T-helper 22 cell (primary cell): ENCODE measurements around the gene UBE3C.
"Not testable (repeated sequence)": the region's sequence is repeated elsewhere in the genome, so short reads cannot be mapped to it uniquely, and the experiment has no call there.

Source experiments
- DNase-seq: peaks from one replicate; pipeline ENCODE4 v3.0.0-alpha.2; 2020; ENCODE audit warnings: low read depth

Gene UBE3C

DNA sequence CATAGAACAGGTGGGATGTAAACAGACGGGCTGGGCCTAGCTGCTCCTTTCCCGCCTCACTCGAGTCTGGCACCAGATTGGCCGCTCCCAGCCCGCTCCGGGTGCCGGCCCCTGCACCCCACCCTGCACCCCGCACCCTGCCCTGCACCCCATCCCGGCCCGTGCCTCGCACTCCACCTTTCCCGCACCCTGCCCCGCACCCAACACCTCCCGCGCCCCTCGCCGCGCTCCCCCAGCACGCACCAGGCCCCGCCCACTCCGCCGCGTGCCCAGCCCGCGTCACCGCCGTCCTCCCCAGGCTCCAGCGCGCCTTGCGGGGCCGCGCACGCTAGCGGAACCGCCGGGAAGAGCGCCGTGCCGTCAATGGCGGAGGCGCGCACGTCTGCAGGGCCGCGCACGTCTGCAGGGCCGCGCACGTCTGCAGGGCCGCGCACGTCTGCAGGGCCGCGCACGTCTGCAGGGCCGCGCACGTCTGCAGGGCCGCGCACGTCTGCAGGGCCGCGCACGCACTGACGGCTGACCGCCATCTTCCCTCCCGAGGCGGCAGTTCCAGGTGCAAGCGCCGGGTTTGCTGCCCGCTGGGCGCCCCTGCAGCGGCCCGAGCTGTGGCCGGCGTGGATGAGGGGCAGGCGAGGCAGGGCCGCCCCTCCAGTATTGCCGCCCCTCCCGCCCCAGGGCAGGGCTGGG lies at the start of gene UBE3C:
Gene UBE3C, plus strand, starts transcription at position 503 of the 687 bp plus-strand sequence. CDS start 347 bp downstream, outside the sequence.
- DNase-seq: peak; percentile 83

DNA sequence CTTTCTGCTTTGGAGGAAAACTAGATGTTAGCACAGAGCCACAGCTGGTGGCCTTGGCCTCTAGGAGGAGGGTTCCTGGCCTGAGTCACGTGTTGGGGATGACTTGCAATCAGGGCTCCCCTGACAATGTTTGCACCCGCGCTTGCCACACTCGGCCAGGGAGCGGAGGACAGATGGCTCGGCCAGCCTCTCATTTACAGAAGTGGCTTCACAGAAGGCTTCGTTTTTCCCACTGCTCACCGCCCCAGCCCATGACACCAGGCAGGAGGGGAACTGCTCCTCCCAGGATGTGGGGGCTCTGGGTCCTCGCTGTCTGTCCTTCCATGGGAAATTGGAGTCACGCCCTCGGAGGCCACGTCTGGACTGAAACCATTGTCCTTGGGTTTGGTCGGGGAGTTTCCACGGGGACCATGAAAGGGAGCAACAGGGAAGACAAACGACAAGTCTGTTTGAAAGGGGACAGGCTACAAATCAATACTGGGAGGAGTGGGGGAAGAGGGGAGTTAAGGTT lies 49.6 kb upstream of the UBE3C start:
- no peak for DNase-seq

DNA sequence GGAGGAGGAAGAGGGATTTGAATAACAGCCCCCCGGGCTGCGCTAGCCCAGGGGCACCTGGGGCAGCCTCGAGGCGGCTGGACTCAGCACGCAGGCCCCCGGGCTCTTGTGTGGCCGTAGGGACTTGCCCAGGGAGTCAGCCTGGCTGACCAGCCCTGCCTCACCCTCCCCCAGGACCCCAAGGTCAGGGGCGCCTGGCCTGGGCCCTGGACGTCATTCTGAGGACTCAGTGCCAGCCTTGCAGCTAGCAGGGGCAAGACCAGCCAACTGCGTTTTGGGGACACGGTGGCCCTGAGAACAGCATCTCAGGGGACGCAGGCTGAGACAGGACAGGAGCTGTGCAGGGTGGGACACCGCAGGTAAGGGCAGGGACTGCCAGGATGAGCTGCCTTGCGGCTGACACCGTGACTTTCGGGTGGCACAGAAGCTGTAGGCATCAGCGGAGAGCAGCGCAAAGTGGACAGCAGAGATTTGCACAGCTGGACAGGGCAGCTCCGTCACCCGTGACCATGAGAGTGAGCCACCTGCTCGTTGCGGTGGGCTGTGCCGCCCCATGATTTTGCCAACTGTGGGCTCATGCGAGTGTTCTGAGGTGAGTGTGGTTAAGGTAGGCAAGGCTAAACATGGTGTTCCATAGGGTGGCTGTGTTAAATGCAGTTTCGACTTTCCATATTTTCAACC lies 48.1 kb upstream of the UBE3C start:
- no peak for DNase-seq

DNA sequence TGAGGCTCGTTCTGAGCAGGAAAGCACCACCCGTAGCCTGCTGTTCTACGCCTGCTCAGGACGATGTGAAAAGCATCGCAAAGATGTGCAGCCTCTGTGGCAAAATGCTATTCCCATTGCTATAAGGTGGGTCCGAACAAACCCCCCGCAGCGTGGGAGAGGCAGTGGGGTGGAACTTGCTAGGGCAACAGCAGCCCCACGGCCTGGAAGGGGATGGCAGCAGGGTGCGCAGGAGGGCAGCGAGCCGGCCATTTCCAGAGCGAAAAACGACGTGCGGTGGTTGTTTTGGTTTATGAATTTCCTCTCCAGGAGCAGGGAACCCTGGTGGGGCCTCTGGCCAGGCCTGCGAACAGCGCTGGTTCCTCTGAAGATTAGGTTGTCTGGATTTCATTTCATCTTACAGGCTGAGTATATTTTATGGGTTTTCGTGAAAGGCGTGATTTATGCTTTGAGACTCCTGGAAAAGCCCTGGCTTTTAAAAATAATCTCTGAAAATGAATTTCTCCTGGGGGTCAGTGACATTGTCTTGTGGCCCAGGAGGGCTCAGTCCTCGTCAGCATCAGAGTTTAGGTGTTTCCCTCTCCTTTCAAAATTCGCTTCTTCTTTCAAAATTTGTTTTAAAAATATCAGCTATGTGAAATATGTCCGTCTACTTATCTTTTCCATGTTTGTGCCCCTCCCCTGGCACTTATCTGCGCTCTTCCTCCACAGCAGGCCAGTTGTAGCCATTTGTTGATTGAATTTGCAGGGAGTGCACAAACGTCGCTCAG lies 42.3 kb upstream of the UBE3C start:
- no peak for DNase-seq

DNA sequence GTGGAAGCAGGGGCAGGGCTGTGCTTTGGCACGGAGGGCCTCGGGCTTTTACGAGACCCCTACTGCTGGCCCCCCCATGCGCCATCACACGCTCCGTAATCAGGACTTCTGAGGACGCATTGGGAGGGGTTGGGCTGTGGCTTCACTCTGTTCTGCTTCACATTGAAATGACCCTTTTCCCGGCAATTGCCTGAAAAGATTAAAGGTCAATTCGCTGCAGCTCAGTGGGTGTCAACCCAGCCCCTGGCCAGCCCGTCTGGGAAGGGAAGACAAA lies 41.7 kb upstream of the UBE3C start:
- DNase-seq: no peak

DNA sequence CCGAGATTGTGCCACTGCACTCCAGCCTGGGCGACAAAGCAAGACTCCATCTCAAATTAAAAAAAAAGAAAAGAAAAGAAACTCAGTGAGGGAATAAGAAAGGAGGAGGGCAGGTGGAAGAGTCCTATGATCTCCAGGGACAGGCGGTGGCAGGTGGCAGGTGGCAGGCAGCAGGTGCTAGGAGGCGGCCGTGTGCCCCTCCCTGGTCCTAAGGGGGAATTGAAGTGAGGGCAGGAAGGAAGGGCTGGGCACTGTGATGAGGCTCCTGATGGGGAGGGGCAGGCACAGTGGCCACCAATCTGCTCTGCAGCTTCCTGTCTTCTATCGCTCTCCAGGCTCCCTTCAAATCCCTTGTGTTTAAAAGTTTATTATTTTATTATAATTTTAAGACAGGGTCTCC lies 41.2 kb upstream of the UBE3C start:
- DNase-seq: no peak

DNA sequence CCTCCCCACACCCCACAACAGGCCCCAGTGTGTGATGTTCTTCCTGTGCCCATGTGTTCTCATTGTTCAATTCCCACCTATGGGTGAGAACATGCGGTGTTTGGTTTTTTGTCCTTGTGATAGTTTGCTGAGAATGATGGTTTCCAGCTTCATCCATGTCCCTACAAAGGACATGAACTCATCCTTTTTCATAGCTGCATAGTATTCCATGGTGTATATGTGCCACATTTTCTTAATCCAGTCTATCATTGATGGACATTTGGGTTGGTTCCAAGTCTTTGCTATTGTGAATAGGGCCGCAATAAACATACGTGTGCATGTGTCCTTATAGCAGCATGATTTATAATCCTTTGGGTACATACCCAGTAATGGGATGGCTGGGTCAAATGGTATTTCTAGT lies 38.7 kb upstream of the UBE3C start:
- DNase-seq: not testable (repeated sequence)

DNA sequence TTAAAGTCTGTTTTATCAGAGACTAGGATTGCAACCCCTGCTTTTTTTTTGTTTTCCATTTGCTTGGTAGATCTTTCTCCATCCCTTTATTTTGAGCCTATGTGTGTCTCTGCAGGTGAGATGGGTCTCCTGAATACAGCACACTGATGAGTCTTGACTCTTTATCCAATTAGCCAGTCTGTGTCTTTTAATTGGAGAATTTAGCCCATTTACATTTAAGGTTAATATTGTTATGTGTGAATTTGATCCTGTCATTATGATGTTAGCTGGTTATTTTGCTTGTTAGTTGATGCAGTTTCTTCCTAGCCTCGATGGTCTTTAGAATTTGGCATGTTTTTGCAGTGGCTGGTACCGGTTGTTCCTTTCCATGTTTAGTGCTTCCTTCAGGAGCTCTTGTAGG lies 35.1 kb upstream of the UBE3C start:
- DNase-seq: not testable (repeated sequence)

DNA sequence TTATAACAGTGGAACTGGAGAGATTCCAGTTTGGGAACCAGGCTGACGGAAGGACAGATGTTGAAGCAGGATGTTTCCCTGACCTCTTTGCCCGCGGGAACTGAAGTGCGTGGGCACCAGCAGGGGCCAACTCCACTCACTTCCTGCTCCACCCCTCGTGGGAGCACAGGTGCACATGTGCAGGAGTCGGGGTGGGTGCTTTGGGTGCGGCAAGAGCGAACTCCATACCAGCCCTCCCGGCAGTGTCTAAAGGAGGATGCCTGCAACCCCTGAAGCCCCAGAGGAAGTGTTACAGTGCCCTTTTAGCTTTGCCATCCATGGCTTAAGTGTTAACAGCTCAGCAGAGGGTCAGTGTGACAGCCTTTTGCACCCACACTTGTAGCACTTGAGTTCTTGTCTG lies 27.4 kb upstream of the UBE3C start:
- DNase-seq: no peak

DNA sequence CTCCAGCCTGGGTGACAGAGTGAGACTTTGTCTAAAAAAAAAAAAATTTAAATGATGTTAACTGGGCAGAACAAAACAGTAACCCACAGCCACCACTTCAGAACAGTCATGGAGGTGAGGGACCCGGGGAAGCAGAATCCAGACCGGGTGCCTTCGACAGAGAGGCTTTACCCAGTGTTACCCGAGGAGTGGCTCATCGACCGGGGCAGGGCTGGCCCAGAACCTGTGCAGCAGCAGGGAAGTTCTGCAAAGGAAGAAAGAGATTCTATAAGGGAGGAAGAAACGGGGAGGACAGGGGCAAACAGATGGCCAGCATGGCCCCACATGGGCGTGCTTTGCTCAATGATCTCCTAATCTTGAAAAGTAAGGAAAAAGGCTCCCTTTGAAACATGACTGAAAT lies 26.0 kb upstream of the UBE3C start:
- no peak for DNase-seq

DNA sequence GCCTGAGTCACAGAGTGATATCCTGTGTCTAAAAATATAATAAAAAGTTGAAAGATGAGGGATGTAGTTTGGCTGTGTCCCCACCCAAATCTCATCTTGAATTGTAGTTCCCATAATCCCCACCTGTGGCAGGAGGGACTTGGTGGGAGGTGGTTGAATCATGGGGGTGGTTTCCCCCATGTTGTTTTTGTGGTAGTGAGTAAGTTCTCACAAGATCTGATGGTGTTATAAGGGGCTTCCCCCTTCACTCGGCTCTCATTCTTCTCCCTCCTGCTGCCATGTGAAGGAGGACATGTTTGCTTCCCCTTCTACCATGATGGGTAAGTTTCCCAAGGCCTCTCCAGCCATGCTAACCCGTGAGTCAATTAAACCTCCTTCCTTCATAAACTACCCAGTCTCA lies 25.1 kb upstream of the UBE3C start:
- DNase-seq: no peak

DNA sequence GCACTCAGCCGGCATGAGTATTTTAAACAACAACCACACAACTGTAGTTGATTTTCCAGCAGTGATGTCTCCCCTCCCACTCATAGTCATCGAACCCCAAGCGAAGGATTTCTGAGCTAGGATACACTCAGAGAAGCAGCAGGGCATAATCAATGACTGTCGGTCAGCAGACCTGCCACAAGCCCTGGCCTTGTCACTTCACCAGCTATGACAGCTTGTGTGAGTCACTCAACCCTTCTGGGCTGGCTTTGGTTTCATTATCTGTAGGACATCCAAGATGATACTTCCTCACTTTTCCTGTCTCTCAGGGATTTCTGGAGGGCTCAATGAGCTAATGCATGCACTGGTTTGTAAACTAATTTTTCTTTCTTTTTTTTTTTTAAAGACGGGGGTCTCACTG lies 22.0 kb upstream of the UBE3C start:
- DNase-seq: no peak

DNA sequence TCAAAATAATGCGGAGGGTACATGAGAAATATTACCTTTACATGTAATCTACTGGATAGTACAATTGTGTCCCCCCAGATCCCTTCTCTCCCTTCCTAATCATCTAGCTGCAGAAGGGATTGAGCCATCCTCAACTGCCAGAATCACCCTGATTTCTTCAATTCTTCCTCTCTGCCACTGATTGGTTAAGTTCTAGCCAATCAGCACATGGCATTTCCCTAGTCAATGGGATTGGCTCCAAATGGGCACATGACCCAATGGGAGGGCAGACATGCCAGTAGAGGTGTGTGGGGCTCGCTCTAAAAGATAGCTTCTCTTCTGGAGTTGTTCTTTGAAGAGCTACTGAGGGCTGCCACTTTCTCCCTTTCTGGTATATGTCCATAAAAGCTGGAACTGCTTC lies 20.9 kb upstream of the UBE3C start:
- DNase-seq: no peak

DNA sequence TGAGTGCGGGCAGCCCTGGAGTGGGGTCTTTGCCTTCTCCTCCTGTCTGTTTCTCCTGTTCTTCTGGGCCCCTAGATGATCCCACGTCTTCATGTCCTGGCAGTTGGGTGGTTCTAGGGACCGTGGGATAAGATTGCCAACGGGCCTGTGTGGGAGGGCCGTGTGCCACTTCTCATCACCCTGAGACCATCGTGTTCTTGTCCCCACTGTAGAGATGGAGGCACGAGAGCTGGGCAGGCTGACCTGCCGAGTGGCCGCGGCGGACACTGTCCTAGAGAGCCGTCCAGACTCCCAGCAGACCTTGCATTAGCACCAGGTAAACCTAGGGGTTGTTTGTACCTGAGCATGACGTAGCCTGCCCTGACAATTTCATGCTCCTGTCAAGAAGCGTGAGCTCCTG lies 18.5 kb upstream of the UBE3C start:
- DNase-seq: no peak

DNA sequence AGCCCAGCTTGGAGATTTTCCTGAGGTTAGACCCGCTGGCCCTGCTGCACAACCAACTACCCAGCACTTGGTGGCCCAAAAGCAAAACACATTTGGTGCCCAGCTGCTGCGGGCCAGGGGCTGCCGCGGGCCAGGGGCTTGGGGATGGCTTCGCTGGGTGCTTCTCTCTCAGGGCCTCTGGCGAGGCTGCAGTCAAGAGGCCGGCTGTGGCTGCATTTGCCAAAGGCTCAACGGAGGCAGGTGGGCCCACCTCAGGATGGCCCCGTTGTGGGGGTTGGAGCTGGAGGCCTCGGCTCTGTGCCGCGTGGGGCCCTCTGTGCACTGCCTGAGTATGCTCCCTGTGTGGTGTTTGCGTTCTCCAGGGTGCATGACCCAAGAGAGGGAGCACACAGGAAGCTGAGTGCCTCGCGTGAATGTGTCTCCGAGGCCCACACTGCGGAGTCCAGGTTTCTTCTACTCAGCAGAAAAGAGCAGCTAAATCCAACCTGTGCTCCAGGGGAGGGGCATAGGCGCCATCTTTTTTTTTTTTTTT lies 17.5 kb upstream of the UBE3C start:
- DNase-seq: no peak

DNA sequence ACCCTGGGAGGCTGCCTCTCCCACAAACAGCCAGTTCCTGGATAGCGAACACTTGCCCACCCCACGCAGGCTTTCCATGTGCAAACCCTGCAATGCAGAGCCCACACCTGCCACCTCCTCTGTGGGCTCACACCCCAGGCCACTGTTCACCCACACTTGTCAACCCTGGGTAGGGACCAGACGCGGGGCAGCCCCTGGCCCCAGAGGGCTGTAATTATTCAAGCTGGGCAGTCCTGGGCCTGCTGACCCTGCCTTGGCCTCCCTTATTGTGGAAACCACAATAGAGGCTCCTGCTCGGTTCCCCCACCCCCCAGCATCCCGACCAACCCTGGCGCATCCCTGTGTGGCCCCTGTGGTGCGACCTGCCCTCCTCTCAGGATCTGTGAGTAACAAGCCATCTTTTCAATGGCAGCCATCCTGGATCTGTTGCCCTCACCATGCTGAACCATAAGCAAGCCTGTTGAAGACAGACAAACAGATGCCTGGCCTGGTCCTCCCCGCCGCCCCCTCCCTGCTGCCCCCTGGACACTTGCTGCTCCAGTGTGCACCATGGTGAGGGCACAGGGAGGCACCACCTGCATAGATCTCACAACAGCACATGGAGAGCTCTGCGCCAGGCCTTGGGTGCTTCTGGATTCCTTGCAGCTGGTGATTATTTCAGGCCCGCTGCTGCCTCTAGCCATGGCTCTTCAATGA lies 15.8 kb upstream of the UBE3C start:
- no peak for DNase-seq

DNA sequence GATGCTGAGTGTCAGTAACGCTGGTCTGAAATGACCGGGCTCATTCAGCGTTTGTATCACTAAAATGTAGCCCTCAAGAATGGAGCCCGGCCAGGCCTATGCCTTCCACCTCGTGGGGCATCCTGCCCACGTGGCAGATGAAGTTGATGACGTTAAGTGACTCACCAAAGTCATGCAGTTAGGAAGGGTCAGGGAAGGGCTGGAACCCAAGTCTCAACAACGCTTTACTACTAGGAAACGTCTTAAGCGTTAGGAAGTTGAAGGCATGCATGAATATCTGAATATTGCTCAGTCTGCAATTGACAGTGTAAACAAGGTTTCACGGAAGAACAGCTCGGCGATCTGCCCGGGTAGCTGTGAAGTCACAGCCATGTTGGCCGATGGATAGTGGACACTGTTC lies 14.0 kb upstream of the UBE3C start:
- DNase-seq: no peak

DNA sequence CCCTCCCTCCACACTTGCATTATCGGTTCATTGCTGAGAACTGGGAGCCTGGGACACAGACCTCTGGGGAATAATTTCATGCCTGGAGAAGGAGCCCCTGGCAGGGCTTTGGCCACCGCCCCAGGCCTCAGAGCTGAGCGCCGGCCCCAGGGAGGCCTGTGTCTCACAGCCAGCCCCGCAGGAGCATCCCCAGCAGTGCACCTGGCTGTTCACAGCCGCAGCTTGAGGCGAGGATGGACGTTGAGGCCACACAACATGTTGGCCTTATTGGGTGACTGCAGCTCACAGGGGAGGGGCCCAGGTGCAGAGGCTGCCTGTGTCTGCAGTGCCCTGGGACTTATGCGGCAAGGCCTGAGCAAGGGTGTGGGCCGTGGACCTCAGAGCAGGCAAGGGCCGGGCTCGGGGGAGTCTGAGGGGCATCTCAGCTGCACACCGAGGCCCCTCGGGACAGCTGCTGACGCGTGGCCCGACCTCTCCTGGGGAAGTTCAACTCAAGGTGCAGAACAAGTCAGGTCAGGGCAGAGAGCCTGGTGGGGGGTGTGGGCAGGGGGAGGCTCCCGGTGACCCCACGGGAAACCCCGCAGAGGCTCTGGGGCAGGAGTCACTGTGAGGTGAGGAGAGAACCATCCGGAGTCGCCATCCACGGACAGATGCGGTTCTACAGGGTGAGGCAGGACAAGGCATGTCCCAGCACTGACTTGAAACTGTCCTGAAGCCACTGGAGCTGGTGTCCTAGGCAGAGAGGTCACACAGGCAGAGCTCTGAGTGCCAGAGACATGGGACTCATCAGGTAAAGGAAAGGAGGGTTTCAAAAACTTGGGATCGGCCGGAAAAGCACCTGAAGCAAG lies 13.1 kb upstream of the UBE3C start:
- no peak for DNase-seq

DNA sequence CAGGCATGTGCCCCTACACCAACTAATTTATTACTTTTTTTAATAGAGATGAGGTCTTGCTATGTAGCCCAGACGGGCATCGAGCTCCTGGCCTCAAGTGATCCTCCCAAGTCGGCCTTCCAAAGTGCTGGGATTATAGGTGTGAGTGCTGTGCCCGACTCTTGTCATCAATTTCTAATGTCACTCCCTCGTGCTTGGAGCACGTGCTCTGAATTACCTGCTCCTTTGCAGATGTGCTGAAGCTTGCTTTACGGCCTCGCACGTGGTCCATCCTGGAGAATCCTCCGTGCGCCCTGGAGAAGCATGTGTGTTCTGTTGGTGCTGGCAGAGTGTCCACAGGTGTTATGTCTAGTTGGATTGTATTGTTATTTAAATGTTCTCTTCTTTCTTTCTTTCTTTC lies 11.8 kb upstream of the UBE3C start:
- no peak for DNase-seq

DNA sequence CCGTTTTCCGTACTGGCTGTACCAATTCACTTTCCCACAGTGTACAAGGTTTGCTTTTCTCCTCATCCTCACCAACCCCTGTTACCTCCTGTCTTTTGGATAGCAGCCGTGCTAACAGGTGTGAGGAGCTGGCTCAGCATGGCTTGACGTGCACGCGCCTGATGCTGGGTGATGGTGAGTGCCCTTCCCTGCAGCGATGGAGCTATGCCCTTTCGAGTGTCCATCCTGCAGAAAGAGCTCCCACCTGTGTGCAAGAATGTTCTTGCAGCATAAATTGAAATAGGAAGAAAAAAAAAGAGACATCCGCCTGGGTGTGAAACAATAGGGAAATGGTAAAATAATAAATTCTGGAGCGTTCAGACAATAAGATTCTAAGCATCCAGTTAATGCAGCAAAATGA lies 9.5 kb upstream of the UBE3C start:
- DNase-seq: no peak

DNA sequence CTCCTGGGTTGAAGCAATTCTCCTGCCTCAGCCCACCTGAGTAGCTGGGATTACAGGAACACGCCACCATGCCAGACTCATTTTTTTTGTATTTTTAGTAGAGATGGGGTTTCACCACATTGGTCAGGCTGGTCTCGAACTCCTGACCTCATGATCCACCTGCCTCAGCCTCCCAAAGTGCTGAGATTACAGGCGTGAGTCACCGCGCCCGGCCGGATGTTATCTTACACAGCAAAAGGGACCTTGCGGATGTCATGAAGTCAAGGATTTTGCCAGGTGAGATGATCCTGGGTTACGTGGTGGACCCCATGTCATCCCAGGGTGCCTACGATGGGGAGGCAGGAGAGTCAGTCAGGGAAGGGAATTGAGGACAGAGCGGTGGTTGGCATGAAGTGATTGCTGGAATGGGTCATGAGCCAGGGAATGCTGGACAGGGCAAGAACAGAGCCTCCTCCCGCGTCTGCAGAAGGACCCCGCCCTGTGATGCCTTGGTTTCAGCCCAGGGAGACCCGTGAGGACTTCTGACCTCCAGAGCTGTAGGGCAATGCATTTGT lies 8.7 kb upstream of the UBE3C start:
- DNase-seq: no peak
